SK-N-SH (cell line): ENCODE results near the gene DOK4. TPM values are rescaled to one million over a fixed set of nuclear protein-coding genes. Genes with fewer than 3 reads are reported as not detected.

ENCODE experiments used
- CTCF ChIA-PET: fragments of 300-600, 350-600 bp; formaldehyde crosslinking; extraction: SDS; loops from one replicate; lab custom pipeline; 2021; lab: Yijun Ruan, JAX
- POLR2A ChIA-PET: fragments of 350-600 bp; sonication (Branson Sonifier 250); formaldehyde crosslinking; extraction: SDS; loops from one replicate; lab custom pipeline; 2020; ENCODE audit warnings: antibody characterized with exemption, inconsistent platforms; lab: Yijun Ruan, JAX
- DNase-seq: peaks from one replicate; pipeline ENCODE4 v3.0.0; 2012
- H2AFZ ChIP-seq: fragments of 200-600 bp; sonication (generic); 2 replicates; pipeline ENCODE4 v1.8.1; 2016; ENCODE audit warnings: antibody characterized with exemption, mild to moderate bottlenecking, low read depth
- H3F3A ChIP-seq: fragments of 200-600 bp; sonication (generic); replicated peaks from 2 replicates; pipeline ENCODE3; 2016; ENCODE audit warnings: antibody characterized with exemption, mild to moderate bottlenecking; ENCODE audit not compliant: insufficient read depth
- H3K27ac ChIP-seq, 2 experiments: fragments of 200-500 bp in 1 of 2; fragments of 200-600 bp in 1 of 2; sonication (Bioruptor generic) in 1 of 2; sonication (generic), shearing (Covaris generic) in 1 of 2; 2 replicates each; pipeline versions ENCODE4 v1.5.1 to v1.6.1; 2014 to 2016; ENCODE audit warnings: low read depth in 2 of 2, inconsistent platforms in 1 of 2, low read length in 1 of 2, mild to moderate bottlenecking in 1 of 2, mixed read lengths in 1 of 2
- H3K27me3 ChIP-seq: fragments of 200-600 bp; sonication (generic), shearing (Covaris generic); 2 replicates; pipeline ENCODE4 v1.6.1; 2016; ENCODE audit warnings: mixed run types; ENCODE audit not compliant: insufficient read depth
- H3K36me3 ChIP-seq, 2 experiments: fragments of 200-500 bp in 1 of 2; fragments of 200-600 bp in 1 of 2; sonication (Bioruptor generic) in 1 of 2; sonication (generic) in 1 of 2; replicated peaks in 1 of 2; 2 replicates each; pipeline versions ENCODE3 to v1.5.1; 2014 to 2016; ENCODE audit warnings: low read length in 1 of 2, mild to moderate bottlenecking in 1 of 2; ENCODE audit not compliant: insufficient read depth in 2 of 2, control insufficient read depth in 1 of 2
- H3K4me1 ChIP-seq, 2 experiments: fragments of 200-500 bp in 1 of 2; fragments of 200-600 bp in 1 of 2; sonication (Bioruptor generic) in 1 of 2; sonication (generic), shearing (Covaris generic) in 1 of 2; 2 replicates each; pipeline versions ENCODE4 v1.5.1 to v1.6.1; 2014 to 2016; ENCODE audit warnings: low read depth in 1 of 2, low read length in 1 of 2, mixed run types in 1 of 2; ENCODE audit not compliant: insufficient read depth in 2 of 2, control insufficient read depth in 1 of 2
- H3K4me2 ChIP-seq: fragments of 200-600 bp; sonication (generic), shearing (Covaris generic); 2 replicates; pipeline ENCODE4 v1.6.1; 2017; ENCODE audit warnings: mixed run types
- H3K4me3 ChIP-seq, 2 experiments: fragments of 200-500 bp in 1 of 2; fragments of 200-600 bp in 1 of 2; sonication (Bioruptor generic) in 1 of 2; sonication (generic), shearing (Covaris generic) in 1 of 2; 2 replicates each; pipeline versions ENCODE4 v1.5.1 to v1.8.1; 2014 to 2016; ENCODE audit warnings: low read depth in 2 of 2, inconsistent platforms in 1 of 2, low read length in 1 of 2, mild to moderate bottlenecking in 1 of 2, mixed read lengths in 1 of 2, moderate library complexity in 1 of 2
- H3K79me2 ChIP-seq: fragments of 200-600 bp; sonication (generic); 2 replicates; pipeline ENCODE4 v1.8.1; 2017; ENCODE audit warnings: mild to moderate bottlenecking; ENCODE audit not compliant: insufficient read depth
- H3K9ac ChIP-seq: fragments of 200-600 bp; sonication (generic); 2 replicates; pipeline ENCODE4 v1.6.1; 2017; ENCODE audit warnings: mixed run types
- H3K9me2 ChIP-seq: fragments of 200-600 bp; sonication (generic); 2 replicates; pipeline ENCODE4 v1.6.1; 2017; ENCODE audit warnings: mixed run types
- H3K9me3 ChIP-seq: fragments of 200-600 bp; sonication (generic); 2 replicates; pipeline ENCODE4 v1.6.1; 2017; ENCODE audit warnings: mixed run types, mild to moderate bottlenecking, moderate library complexity
- H4K20me1 ChIP-seq: fragments of 200-600 bp; sonication (generic); 2 replicates; pipeline ENCODE4 v1.6.1; 2017; ENCODE audit warnings: mild to moderate bottlenecking, mixed run types; ENCODE audit not compliant: insufficient read depth
- ELF1 ChIP-seq: IDR thresholded peaks from 2 replicates; pipeline ENCODE4 v1.4.0; 2012
- EZH2phosphoT487 ChIP-seq: fragments of 200-600 bp; sonication (generic); IDR thresholded peaks from 2 replicates; pipeline ENCODE4 v1.6.1; 2017; ENCODE audit warnings: low read depth, mixed run types, mild to moderate bottlenecking, antibody characterized with exemption, moderate library complexity, borderline replicate concordance
- FOXJ3 ChIP-seq: sonication (generic); formaldehyde crosslinking; IDR thresholded peaks from 2 replicates; pipeline ENCODE4 v1.5.1; 2020; ENCODE audit warnings: mild to moderate bottlenecking, missing genetic modification reagents
- GABPA ChIP-seq: IDR thresholded peaks from 2 replicates; pipeline ENCODE4 v1.4.0; 2012; ENCODE audit warnings: low read depth, mild to moderate bottlenecking
- RAD21 ChIP-seq: IDR thresholded peaks from 2 replicates; pipeline ENCODE4 v1.6.1; 2012; ENCODE audit warnings: mild to moderate bottlenecking, low read length
- RFX5 ChIP-seq: IDR thresholded peaks from 2 replicates; pipeline ENCODE4 v1.6.1; 2012; ENCODE audit warnings: mild to moderate bottlenecking, improper control_type of control experiment, low read length
- SMC3 ChIP-seq: IDR thresholded peaks from 2 replicates; pipeline ENCODE4 v1.6.1; 2012; ENCODE audit warnings: low read depth, low read length, improper control_type of control experiment
- TAF1 ChIP-seq: IDR thresholded peaks from 2 replicates; pipeline ENCODE4 v1.6.1; 2012; ENCODE audit warnings: low read depth, mild to moderate bottlenecking, low read length, moderate library complexity, borderline replicate concordance
- TCF12 ChIP-seq: IDR thresholded peaks from 2 replicates; pipeline ENCODE4 v1.4.0; 2012
- YY1 ChIP-seq: IDR thresholded peaks from 2 replicates; pipeline ENCODE4 v1.4.0; 2012; ENCODE audit warnings: low read depth, mild to moderate bottlenecking
- WGBS: methylation state at CpG from one replicate; pipeline ENCODE4 v1.1.6; 2017; ENCODE audit warnings: low lambda C conversion rate; 5-methylcytosine and 5-hydroxymethylcytosine counted together
- polyA plus RNA-seq, 3 experiments: library from polyadenylated mRNA; depleted of rRNA; stranded (reverse); fragments of >200 nt; gene quantifications; 2 replicates each; pipeline ENCODE4 v1.2.3, GENCODE V29; 2012
- TF ChIP-seq, protein P1 (sequence below): fragments of 200-600 bp; sonication (generic); IDR thresholded peaks from 2 replicates; pipeline ENCODE4 v1.6.1; 2017; ENCODE audit warnings: antibody characterized with exemption, mild to moderate bottlenecking, moderate library complexity
- TF ChIP-seq, protein P2 (sequence below): IDR thresholded peaks from 2 replicates; pipeline ENCODE4 v1.4.0; 2012; ENCODE audit warnings: low read depth
- TF ChIP-seq, protein P3 (sequence below): fragments of 150-350 bp; IDR thresholded peaks from 2 replicates; pipeline ENCODE4 v1.6.1; 2016; ENCODE audit warnings: mild to moderate bottlenecking, low read depth, low read length

The DOK4 gene
- polyA plus RNA-seq, 1 of the 3 experiments (the other 2 are of a cell fraction) = 28.4 TPM

DNA sequence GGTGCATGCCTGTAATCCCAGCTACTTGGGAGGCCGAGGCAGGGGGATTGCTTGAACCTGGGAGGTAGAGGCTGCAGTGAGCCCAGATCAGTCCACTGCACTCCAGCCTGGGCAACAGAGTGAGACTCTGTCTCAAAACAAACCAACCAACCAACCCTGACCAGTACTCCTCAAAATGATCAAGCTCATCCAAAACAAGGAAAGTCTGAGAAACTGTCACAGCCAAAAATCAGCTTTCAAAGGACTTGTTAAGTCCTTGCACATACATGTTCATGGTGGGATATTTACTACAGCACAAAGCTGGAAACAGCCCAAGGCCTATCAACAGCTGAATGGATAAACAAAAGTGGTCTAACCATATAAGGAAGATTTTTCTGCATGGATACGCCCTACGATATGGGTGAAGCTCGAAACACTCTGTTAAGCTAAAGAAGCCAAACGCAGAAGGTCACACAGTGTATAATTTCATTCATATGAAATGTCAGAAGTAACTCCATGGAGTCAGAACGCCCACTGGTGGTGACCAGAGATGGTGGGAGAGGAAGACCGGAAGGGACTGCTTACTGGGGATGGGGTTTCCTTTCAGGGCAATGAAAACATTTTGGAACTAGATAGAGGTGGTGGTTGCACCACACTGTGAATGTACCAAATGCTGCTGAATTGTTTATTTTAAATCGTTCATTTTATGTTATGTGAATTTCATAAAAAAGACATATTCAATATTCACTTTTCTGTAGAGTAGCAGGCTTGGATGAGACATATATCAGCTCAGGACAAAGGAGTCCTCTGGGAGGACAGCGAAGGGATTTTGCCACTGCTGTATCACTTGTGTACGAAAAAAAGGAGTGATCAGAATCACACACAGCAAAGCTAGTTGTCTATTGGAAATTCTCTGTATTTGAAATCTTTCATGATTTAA, 64.0 kb downstream of the DOK4 start:
- no peaks in the 10 kb centered on the region for H3K27me3 ChIP-seq
- WGBS = 46% methylated on average over 9 of the region's 10 CpGs
- TF ChIP-seq SMC3 (peak; percentile 83), RFX5 (no peak), TAF1 (no peak), GABPA (peak; percentile 49; the same call in 1 of the 2 replicates), FOXJ3 (CRISPR knock-in tag) (no peak), RAD21 (peak; percentile 86), EZH2phosphoT487 (no peak), YY1 (no peak), ELF1 (no peak), TCF12 (no peak)
- TF ChIP-seq, protein P1, sequence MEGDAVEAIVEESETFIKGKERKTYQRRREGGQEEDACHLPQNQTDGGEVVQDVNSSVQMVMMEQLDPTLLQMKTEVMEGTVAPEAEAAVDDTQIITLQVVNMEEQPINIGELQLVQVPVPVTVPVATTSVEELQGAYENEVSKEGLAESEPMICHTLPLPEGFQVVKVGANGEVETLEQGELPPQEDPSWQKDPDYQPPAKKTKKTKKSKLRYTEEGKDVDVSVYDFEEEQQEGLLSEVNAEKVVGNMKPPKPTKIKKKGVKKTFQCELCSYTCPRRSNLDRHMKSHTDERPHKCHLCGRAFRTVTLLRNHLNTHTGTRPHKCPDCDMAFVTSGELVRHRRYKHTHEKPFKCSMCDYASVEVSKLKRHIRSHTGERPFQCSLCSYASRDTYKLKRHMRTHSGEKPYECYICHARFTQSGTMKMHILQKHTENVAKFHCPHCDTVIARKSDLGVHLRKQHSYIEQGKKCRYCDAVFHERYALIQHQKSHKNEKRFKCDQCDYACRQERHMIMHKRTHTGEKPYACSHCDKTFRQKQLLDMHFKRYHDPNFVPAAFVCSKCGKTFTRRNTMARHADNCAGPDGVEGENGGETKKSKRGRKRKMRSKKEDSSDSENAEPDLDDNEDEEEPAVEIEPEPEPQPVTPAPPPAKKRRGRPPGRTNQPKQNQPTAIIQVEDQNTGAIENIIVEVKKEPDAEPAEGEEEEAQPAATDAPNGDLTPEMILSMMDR = peak; percentile 77
- TF ChIP-seq, protein P2, sequence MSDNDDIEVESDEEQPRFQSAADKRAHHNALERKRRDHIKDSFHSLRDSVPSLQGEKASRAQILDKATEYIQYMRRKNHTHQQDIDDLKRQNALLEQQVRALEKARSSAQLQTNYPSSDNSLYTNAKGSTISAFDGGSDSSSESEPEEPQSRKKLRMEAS = no peak
- TF ChIP-seq, protein P3, sequence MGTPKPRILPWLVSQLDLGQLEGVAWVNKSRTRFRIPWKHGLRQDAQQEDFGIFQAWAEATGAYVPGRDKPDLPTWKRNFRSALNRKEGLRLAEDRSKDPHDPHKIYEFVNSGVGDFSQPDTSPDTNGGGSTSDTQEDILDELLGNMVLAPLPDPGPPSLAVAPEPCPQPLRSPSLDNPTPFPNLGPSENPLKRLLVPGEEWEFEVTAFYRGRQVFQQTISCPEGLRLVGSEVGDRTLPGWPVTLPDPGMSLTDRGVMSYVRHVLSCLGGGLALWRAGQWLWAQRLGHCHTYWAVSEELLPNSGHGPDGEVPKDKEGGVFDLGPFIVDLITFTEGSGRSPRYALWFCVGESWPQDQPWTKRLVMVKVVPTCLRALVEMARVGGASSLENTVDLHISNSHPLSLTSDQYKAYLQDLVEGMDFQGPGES = no peak
- TF ChIP-seq, all 33 proteins: peak for 4
- no peak overlapping the region for H3K9ac ChIP-seq
- peaks cover under 1 to 2% of the 10 kb centered on the region in 2 experiments for H3K36me3 ChIP-seq
- no peaks in the 10 kb centered on the region for H3K9me3 ChIP-seq
- DNase-seq = peak; percentile 72
- ChIA-PET CTCF (interaction anchor here (0.6 to 17.3 kb wide), 23 partner anchors 10 to 338 kb away, joined by 3 to 544 read pairs (median 3); partner anchors contain the start of genes ARL2BP, CIAPIN1, COQ9 and CPNE2), POLR2A (interaction anchor here (0.5 kb wide), 1 partner anchor 10 kb away, joined by 3 read pairs; no protein-coding TSS in a partner anchor)
- H2AFZ ChIP-seq = 0 out of 2 replicates have a peak overlapping the region, but pooled peaks have one; percentile 57
- H3K9me2 ChIP-seq = no peaks in the 10 kb centered on the region
- peak overlapping the region; percentile 17 to 45; a peak in 3 of 4 replicates for H3K27ac ChIP-seq
- peaks cover 0 to 17% of the 10 kb centered on the region in 2 experiments; a peak in 2 of 4 replicates for H3K4me1 ChIP-seq
- no peaks in the 10 kb centered on the region for H4K20me1 ChIP-seq
- peaks cover 8% of the 10 kb centered on the region for H3F3A ChIP-seq
- no peak overlapping the region for H3K4me3 ChIP-seq
- no peaks in the 10 kb centered on the region for H3K79me2 ChIP-seq
- no peak overlapping the region for H3K4me2 ChIP-seq

Other genes with a start within 250 kb of the DOK4 start
- 61.8 and 70.3 TPM in 2 replicates for gene ARL2BP, start 241.2 kb downstream of the DOK4 start, polyA plus RNA-seq (2012; rRNA removed)
- gene PLLP, start 201.8 kb downstream of the DOK4 start, polyA plus RNA-seq (2012; rRNA removed) = 0.86 and 1.3 TPM in 2 replicates
- not detected in 2 replicates for gene CCL22, start 127.7 kb downstream of the DOK4 start, polyA plus RNA-seq (2012; rRNA removed)
- 5.8 and 6.8 TPM in 2 replicates for gene CX3CL1, start 114.0 kb downstream of the DOK4 start, polyA plus RNA-seq (2012; rRNA removed)
- not detected in 2 replicates for gene CCL17, start 81.7 kb downstream of the DOK4 start, polyA plus RNA-seq (2012; rRNA removed)
- 43.6 and 63.3 TPM in 2 replicates for gene CIAPIN1, start 39.1 kb downstream of the DOK4 start, polyA plus RNA-seq (2012; rRNA removed)
- gene COQ9, start 39.0 kb downstream of the DOK4 start, polyA plus RNA-seq (2012; rRNA removed) = 81.2 and 104 TPM in 2 replicates
- 160 and 178 TPM in 2 replicates for gene POLR2C, start 23.8 kb downstream of the DOK4 start, polyA plus RNA-seq (2012; rRNA removed)
- 17.5 and 26.2 TPM in 2 replicates for gene CCDC102A, start 50.1 kb upstream of the DOK4 start, polyA plus RNA-seq (2012; rRNA removed)
- 0.02 and 0.03 TPM in 2 replicates for gene ADGRG5, start 56.1 kb upstream of the DOK4 start, polyA plus RNA-seq (2012; rRNA removed)
- 2.6 and 7.4 TPM in 2 replicates for gene ADGRG1, start 142.1 kb upstream of the DOK4 start, polyA plus RNA-seq (2012; rRNA removed)
- gene ADGRG3, start 181.8 kb upstream of the DOK4 start, polyA plus RNA-seq (2012; rRNA removed) = not detected in 2 replicates
- gene DRC7, start 208.3 kb upstream of the DOK4 start, polyA plus RNA-seq (2012; rRNA removed) = 0.58 and 0.94 TPM in 2 replicates
- 39.2 and 43.7 TPM in 2 replicates for gene KATNB1, start 249.3 kb upstream of the DOK4 start, polyA plus RNA-seq (2012; rRNA removed)